MM.1S (cell line): ENCODE results near the gene QSOX1.
A peak's percentile ranks its signal among the peaks of the same experiment; 100 is the strongest.

Experiments
- CTCF ChIP-seq: fragments of 300-600 bp; sonication (generic); IDR thresholded peaks from 2 replicates; pipeline ENCODE4 v1.5.1; 2016; ENCODE audit warnings: antibody characterized with exemption, low read length, mixed read lengths
- EZH2 ChIP-seq: fragments of 300-600 bp; sonication (generic); optimal IDR thresholded peaks from 2 replicates; pipeline ENCODE3; 2017; ENCODE audit warnings: low read depth, mild to moderate bottlenecking, antibody characterized with exemption, low read length, mixed read lengths
- EZH2phosphoT487 ChIP-seq: fragments of 300-600 bp; sonication (generic); IDR thresholded peaks from 2 replicates; pipeline ENCODE4 v1.6.1; 2018; ENCODE audit warnings: antibody characterized with exemption, low read length

GRCh38 chr1:180213401-180214170 is 58.9 kb downstream of the QSOX1 start:
- TF ChIP-seq CTCF: peak; percentile 44
- TF ChIP-seq EZH2: no peak
- TF ChIP-seq EZH2phosphoT487: no peak
